Measurements from ENCODE around the gene NCAPD2. TPM values are rescaled to one million over a fixed set of nuclear protein-coding genes. Genes with fewer than 3 reads are reported as not detected.

NCAPD2 gene
- total RNA-seq, 1 experiment from 2014 or later: 204 TPM

GRCh38 chr12:6527711-6528110 lies 33.8 kb downstream of the NCAPD2 start:
- no TSS peak for BruUV-seq (replicated peaks)
- peaks cover 45% of the 10 kb centered on the region for H3K4me1 ChIP-seq
- POLR2A ChIA-PET: interaction anchor here (0.5 to 1.7 kb wide), 2 partner anchors 12 to 57 kb away, joined by 6 to 8 read pairs; no protein-coding TSS in a partner anchor
- no peaks in the 10 kb centered on the region for H3K27me3 ChIP-seq (replicated peaks; ENCODE audit: control insufficient read depth, insufficient read depth, low read length)
- H3K36me3 ChIP-seq (ENCODE audit: control insufficient read depth, insufficient read depth, low read length): peaks cover 25% of the 10 kb centered on the region
- Mint-ChIP-seq H3K4me3 (ENCODE audit: unreplicated experiment) (peak overlapping the region; percentile 45), H3K27ac (ENCODE audit: unreplicated experiment) (peak overlapping the region; percentile 89), H3K4me1 (ENCODE audit: low read depth, unreplicated experiment) (peaks cover 48% of the 10 kb centered on the region), H3K9me3 (ENCODE audit: unreplicated experiment) (no peaks in the 10 kb centered on the region), H3K36me3 (ENCODE audit: insufficient read depth, unreplicated experiment) (peaks cover 98% of the 10 kb centered on the region), H3K27me3 (ENCODE audit: insufficient read depth, unreplicated experiment) (no peaks in the 10 kb centered on the region)
- TF ChIP-seq CTCF (IDR thresholded peaks at IDR 0.05; ENCODE audit: insufficient read depth in 1 of 2, low read depth in 1 of 2, low read length in 1 of 2, severe bottlenecking in 1 of 2, unreplicated experiment in 1 of 2): no peak
- H3K9me3 ChIP-seq: no peaks in the 10 kb centered on the region
- CTCF ChIA-PET: no interaction called here
- H3K4me3 ChIP-seq (ENCODE audit: low read depth, low read length): no peak overlapping the region
- intact Hi-C loops (cut with micrococcal nuclease; ENCODE audit: unreplicated experiment): no loop called here
- DNase-seq: no peak

- H3K27me3 ChIP-seq (replicated peaks; ENCODE audit: control insufficient read depth, insufficient read depth, low read length): no peaks in the 10 kb centered on the region
- Mint-ChIP-seq H3K27ac (ENCODE audit: unreplicated experiment) (peak overlapping the region; percentile 89), H3K4me1 (ENCODE audit: low read depth, unreplicated experiment) (peaks cover 50% of the 10 kb centered on the region), H3K36me3 (ENCODE audit: insufficient read depth, unreplicated experiment) (peaks cover 98% of the 10 kb centered on the region), H3K9me3 (ENCODE audit: unreplicated experiment) (no peaks in the 10 kb centered on the region), H3K27me3 (ENCODE audit: insufficient read depth, unreplicated experiment) (no peaks in the 10 kb centered on the region), H3K4me3 (ENCODE audit: unreplicated experiment) (peak overlapping the region; percentile 45)
- H3K36me3 ChIP-seq (ENCODE audit: control insufficient read depth, insufficient read depth, low read length): peaks cover 22% of the 10 kb centered on the region
- CTCF ChIA-PET: interaction anchor here (0.5 to 1.7 kb wide), 7 partner anchors 9 to 63 kb away, joined by 3 to 15 read pairs (median 5); no protein-coding TSS in a partner anchor
- POLR2A ChIA-PET: interaction anchor here (0.5 to 1.7 kb wide), 6 partner anchors 9 to 58 kb away, joined by 3 to 6 read pairs (median 6); partner anchors contain the start of gene NOP2
- H3K9me3 ChIP-seq: no peaks in the 10 kb centered on the region
- peaks cover 47% of the 10 kb centered on the region for H3K4me1 ChIP-seq
- BruUV-seq (replicated peaks): no TSS peak
- intact Hi-C loops (cut with micrococcal nuclease; ENCODE audit: unreplicated experiment): no loop called here
- peak in 1 of 2 experiments; percentile 9 for TF ChIP-seq CTCF (IDR thresholded peaks at IDR 0.05; ENCODE audit: insufficient read depth in 1 of 2, low read depth in 1 of 2, low read length in 1 of 2, severe bottlenecking in 1 of 2, unreplicated experiment in 1 of 2)
- H3K4me3 ChIP-seq (ENCODE audit: low read depth, low read length): no peak overlapping the region
- peak; percentile 92 for DNase-seq
Measured at GRCh38 chr12:6528539-6529235, 34.8 kb downstream of the NCAPD2 start.

- peak overlapping the region; percentile 89 for H3K27ac Mint-ChIP-seq (ENCODE audit: unreplicated experiment)
- H3K4me1 Mint-ChIP-seq (ENCODE audit: low read depth, unreplicated experiment): peaks cover 50% of the 10 kb centered on the region
- H3K27me3 Mint-ChIP-seq (ENCODE audit: insufficient read depth, unreplicated experiment): no peaks in the 10 kb centered on the region
- peak; percentile 76 to 79 for DNase-seq
- no peaks in the 10 kb centered on the region for H3K9me3 ChIP-seq
- intact Hi-C loops (cut with micrococcal nuclease; ENCODE audit: unreplicated experiment): no loop called here
- TF ChIP-seq CTCF (IDR thresholded peaks at IDR 0.05; ENCODE audit: insufficient read depth in 1 of 2, low read depth in 1 of 2, low read length in 1 of 2, severe bottlenecking in 1 of 2, unreplicated experiment in 1 of 2): no peak
- H3K4me3 Mint-ChIP-seq (ENCODE audit: unreplicated experiment): peak overlapping the region; percentile 45
- peaks cover 47% of the 10 kb centered on the region for H3K4me1 ChIP-seq
- H3K36me3 ChIP-seq (ENCODE audit: control insufficient read depth, insufficient read depth, low read length): peaks cover 20% of the 10 kb centered on the region
- H3K27me3 ChIP-seq (replicated peaks; ENCODE audit: control insufficient read depth, insufficient read depth, low read length): no peaks in the 10 kb centered on the region
- ChIA-PET CTCF (interaction anchor here (0.5 to 1.7 kb wide), 7 partner anchors 9 to 64 kb away, joined by 3 to 15 read pairs (median 5); no protein-coding TSS in a partner anchor), POLR2A (interaction anchor here (0.5 to 1.7 kb wide), 6 partner anchors 8 to 58 kb away, joined by 3 to 6 read pairs (median 6); partner anchors contain the start of gene NOP2)
- peaks cover 98% of the 10 kb centered on the region for H3K36me3 Mint-ChIP-seq (ENCODE audit: insufficient read depth, unreplicated experiment)
- BruUV-seq (replicated peaks): no TSS peak
- no peaks in the 10 kb centered on the region for H3K9me3 Mint-ChIP-seq (ENCODE audit: unreplicated experiment)
- H3K4me3 ChIP-seq (ENCODE audit: low read depth, low read length): no peak overlapping the region
Measured at GRCh38 chr12:6529291-6529737, 35.4 kb downstream of the NCAPD2 start.
